Fibroblast of skin of right biceps (primary cell): ENCODE data around the gene COX8C.

ENCODE experiments used
- DNase-seq: peaks from one replicate; pipeline ENCODE4 v3.0.0-alpha.2; 2013

COX8C gene

DNA sequence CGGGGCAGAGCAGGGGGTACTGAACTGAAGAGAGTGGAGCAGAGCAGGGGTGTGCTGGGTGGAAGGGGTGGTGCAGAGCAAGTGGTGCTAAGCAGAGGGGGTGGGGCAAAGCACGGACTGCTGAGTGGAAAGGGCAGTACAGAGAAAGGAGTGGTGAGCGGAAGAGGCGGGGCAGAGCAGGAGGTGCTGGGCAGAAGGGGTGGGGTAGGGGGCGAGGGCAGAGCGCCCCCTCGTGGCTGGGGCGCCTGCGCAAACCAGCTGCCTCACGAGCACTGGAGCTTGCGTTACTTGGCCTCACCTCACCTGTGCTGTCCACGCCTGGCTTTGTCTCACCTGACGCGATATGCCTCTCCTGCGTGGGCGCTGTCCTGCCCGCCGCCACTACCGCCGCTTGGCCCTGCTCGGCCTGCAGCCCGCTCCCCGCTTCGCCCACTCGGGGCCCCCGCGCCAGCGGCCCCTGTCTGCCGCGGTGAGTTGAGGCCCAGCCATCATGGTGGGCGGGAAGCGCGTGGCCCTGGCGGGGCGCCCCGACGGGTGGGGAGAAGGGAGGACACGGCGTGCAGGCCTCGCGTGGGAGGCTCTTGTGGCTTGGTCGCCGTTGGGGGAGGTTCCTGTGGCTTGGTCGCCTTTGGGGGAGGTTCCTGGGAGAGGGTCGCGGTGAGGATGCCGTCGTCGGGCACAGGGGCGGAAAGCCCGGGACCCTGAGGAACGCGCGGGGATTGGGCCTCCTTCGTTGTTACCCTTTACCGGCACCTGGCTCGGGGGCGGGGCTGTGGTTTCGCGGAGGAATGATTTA lies at the start of gene COX8C:
TSS of gene COX8C (plus strand) at position 257 of the 796 bp plus-strand sequence. CDS start at position 344, 87 bp downstream.
- no peak for DNase-seq

GRCh38 chr14:93299416-93299815 lies 47.6 kb upstream of the COX8C start:
- no peak for DNase-seq

- no peak for DNase-seq
Measured at GRCh38 chr14:93299866-93300265, 47.1 kb upstream of the COX8C start.

GRCh38 chr14:93301821-93302447 lies 45.0 kb upstream of the COX8C start:
- DNase-seq, result peak; percentile 24

- DNase-seq, result no peak
Measured at GRCh38 chr14:93302688-93303581, 44.0 kb upstream of the COX8C start.

DNA sequence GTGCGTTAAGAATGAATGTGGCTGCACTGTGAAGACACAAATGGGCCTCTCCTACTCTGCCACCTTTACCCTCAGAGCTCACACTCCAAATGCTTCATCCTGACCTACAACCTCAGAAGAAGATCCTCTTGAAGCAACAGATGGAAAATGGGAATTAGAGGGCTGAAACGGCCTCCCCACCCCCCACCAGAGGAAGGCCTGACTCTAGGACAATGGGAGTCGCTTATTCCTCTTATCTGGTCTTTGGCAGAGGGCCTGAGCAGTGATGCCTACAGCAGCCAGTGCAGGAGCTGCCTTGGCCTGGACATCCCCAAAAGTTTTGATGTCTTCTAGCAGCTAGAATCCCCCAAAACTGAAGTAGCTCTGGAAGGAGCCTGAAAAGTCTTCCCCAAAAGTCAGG lies 43.3 kb upstream of the COX8C start:
- no peak for DNase-seq

- peak; percentile 33 for DNase-seq
Measured at GRCh38 chr14:93304771-93305170, 42.2 kb upstream of the COX8C start.

- no peak for DNase-seq
Measured at GRCh38 chr14:93305725-93306418, 41.1 kb upstream of the COX8C start.

GRCh38 chr14:93306812-93307211 lies 40.2 kb upstream of the COX8C start:
- no peak for DNase-seq

GRCh38 chr14:93308686-93309345 lies 38.2 kb upstream of the COX8C start:
- DNase-seq, result no peak

DNA sequence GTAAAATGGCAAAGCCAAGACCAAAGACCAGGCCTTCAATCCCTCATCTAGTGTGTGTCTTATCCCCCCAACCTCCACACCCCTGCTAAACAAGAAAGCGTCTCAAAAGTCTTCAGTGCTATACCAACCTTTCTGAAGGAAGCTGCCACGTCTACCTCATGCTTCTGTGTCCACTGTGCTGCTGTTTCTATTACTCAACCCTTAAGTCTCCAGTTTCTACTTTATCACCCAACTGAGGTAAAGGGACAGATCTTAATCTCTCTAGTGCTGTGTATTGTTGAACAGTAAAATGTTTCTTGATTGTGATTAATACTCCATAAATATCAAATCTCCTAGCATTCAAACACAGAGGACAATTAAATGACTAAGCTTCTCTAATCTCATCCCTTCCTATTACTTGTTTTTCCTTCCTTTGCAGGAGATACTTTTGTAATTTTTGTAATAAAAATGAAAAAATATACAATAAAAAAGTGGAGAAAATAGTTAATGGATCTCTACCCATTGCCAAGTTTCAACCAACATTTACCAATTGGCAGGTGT lies 37.5 kb upstream of the COX8C start:
- DNase-seq, result no peak

- DNase-seq, result no peak
Measured at GRCh38 chr14:93311082-93311481, 35.9 kb upstream of the COX8C start.

- DNase-seq, result no peak
Measured at GRCh38 chr14:93315575-93315974, 31.4 kb upstream of the COX8C start.

- no peak for DNase-seq
Measured at GRCh38 chr14:93316716-93317115, 30.3 kb upstream of the COX8C start.

DNA sequence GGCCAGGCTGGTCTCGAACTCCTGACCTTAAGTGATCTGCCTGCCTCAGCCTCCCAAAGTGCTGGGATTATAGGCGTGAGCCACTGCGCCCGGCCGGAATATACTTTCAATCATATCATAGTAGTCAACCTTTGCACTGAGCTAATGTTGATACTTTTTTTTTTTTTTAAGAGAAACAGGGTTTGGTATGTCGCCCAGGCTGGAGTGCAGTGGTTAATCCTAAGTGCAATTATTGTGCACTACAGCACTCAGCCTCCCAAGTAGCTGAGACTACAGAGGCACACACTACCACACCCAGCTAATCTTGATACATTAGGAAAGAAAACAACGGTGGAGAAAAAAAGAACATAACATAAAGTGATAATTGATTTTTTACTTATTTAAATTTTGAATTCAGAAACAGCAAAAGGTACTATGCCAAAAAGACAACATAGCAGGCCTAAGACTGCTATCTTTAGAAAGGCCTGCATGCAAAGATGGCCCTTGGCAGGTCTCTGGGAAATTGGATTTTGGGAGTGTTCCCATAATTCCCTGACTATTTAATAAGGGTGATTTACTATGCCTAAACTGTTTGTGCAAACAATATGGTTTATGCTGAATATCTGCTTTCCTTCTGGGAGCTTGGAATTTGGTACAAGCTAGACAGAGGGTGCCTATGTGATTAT lies 29.6 kb upstream of the COX8C start:
- DNase-seq, result no peak

DNA sequence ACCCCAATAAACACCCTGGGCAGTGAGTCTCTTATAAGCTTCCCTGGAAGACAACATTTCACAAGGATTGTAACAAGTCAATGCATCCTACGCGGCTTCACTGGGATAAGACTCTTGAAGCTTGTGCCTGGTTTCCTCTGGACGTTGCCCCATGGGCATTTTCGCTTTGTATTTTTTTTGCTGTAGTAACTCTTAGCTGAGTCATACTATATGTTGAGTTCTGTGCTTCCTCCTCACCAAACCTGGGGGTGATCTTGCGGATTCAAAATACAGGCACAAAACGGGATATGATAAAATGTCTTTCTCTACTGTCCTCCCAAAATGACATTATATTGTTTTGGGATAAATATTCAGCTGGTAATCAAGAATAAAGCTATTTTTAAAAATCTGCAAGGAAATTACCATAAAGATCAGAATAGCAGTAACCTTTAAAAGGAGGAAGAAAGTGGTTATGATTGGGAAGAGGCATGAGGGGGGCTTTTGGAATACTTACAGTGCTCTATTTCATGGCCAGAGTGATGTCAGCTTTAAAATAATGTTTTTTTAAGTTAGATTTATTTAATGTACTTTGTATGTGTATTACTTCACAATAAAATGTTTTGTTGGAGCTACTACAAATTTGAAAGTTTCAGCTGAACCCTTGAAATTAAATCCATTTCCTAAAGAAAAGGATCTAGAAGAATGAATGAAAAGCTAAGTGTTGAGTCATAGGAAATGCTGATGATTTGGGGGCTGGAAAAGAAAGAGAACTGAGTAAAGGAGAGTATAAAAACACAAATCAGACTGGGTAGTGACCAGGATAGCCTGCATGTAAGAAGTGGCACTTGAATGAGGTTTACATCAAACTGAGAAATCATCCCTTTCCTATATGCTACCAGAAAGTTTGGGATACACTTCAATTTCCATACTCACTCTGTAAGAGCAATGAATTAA lies 28.8 kb upstream of the COX8C start:
- DNase-seq, result peak; percentile 45

GRCh38 chr14:93318927-93319326 lies 28.1 kb upstream of the COX8C start:
- no peak for DNase-seq

DNA sequence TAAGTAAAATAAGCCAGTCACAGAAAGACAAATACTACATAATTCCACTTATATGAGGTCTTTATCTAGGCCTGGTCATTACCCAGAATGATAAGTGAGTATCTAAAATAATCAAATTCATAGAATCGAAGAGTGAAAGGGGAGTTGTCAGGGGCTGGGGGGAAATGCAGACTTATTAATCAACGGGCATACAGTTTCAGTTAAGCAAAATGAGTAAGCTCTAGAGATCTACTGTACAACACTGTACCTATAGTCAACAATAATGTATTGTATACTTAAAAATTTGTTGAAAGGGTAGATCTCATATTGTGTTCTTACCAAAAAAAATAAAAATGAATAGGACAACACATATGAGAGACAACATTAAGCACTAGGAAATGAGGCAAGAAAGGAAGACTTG lies 27.5 kb upstream of the COX8C start:
- DNase-seq, result no peak

GRCh38 chr14:93319958-93320357 lies 27.0 kb upstream of the COX8C start:
- DNase-seq, result no peak

DNA sequence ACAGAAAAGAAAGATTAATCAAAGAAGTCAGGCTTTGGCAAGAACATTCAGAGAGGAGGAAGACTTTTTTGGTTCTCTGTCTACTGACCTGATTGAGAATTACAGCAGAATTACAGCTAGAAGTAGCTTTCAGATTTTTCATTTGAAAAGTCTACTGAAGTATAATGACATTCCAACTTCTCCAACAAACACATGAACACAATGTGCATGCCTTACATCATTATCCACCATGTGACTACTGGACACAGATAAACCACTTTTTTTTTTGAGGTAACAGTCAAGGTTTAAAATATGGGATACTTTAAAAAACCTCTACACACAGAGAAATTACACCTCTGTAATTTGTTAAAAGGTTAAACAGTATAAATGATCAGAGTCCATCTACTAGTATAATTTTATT lies 26.5 kb upstream of the COX8C start:
- DNase-seq, result no peak
